DND-41 (cell line): ENCODE data around the gene ME3.

Experiments
- CTCF ChIP-seq: IDR thresholded peaks from 2 replicates; pipeline ENCODE4 v1.5.1; 2012; ENCODE audit warnings: borderline replicate concordance, low read length, moderate library complexity, mild to moderate bottlenecking; ENCODE audit not compliant: poor library complexity, severe bottlenecking; ENCODE audit errors: extremely low read depth
- EZH2 ChIP-seq: IDR thresholded peaks from 3 replicates; pipeline ENCODE4 v1.6.1; 2012; ENCODE audit warnings: borderline replicate concordance, low read depth, mild to moderate bottlenecking, moderate library complexity, low read length, inconsistent platforms; ENCODE audit not compliant: severe bottlenecking

- TF ChIP-seq CTCF (no peak), EZH2 (no peak)
These were observed 114.2 kb downstream of the ME3 start for GRCh38 chr11:86558207-86558606.
